ENCODE results near the gene COG7.

GRCh38 chr16:23424292-23424958 lies 28.6 kb downstream of the COG7 start:
- TF ChIP-seq CTCF (conservative IDR thresholded peaks at IDR 0.05 in 1 of 2, IDR thresholded peaks at IDR 0.05 in 1 of 2; ENCODE audit: low read depth in 1 of 2, low read length in 2 of 2) (no peak), EZH2 (IDR thresholded peaks at IDR 0.05; ENCODE audit: low read length, missing control alignments) (no peak)
